Parathyroid adenoma (tissue), 2 donors: ENCODE measurements around the gene NKD1.

Experiments used
- H2AFZ ChIP-seq: fragments of 300-600 bp; sonication (generic); one replicate; pipeline ENCODE4 v1.7.0; 2017; ENCODE audit warnings: antibody characterized with exemption, mild to moderate bottlenecking
- H3K27ac ChIP-seq: fragments of 300-600 bp; sonication (generic); one replicate; pipeline ENCODE4 v1.7.0; 2017
- H3K27me3 ChIP-seq: fragments of 300-600 bp; sonication (generic); one replicate; pipeline ENCODE4 v1.7.0; 2017; ENCODE audit warnings: low read length; ENCODE audit not compliant: control insufficient read depth, insufficient read depth
- H3K36me3 ChIP-seq: fragments of 300-600 bp; sonication (generic); one replicate; pipeline ENCODE4 v1.7.0; 2017; ENCODE audit warnings: low read length; ENCODE audit not compliant: control insufficient read depth, insufficient read depth
- H3K4me1 ChIP-seq: fragments of 300-600 bp; sonication (generic); one replicate; pipeline ENCODE4 v1.7.0; 2017; ENCODE audit warnings: control low read depth
- H3K4me2 ChIP-seq: fragments of 300-600 bp; sonication (generic); one replicate; pipeline ENCODE4 v1.7.0; 2017; ENCODE audit warnings: low read length
- H3K4me3 ChIP-seq: fragments of 300-600 bp; sonication (generic); one replicate; pipeline ENCODE4 v1.7.0; 2017; ENCODE audit warnings: low read depth, low read length
- H3K79me2 ChIP-seq: fragments of 300-600 bp; sonication (generic); one replicate; pipeline ENCODE4 v1.7.0; 2017; ENCODE audit warnings: control low read depth
- H3K9ac ChIP-seq: fragments of 300-600 bp; sonication (generic); one replicate; pipeline ENCODE4 v1.7.0; 2017; ENCODE audit warnings: mild to moderate bottlenecking
- H3K9me3 ChIP-seq: fragments of 300-600 bp; sonication (generic); one replicate; pipeline ENCODE4 v1.7.0; 2017; ENCODE audit warnings: low read length; ENCODE audit not compliant: control insufficient read depth
- CTCF ChIP-seq: fragments of 300-600 bp; sonication (generic); IDR thresholded peaks from one replicate; pipeline ENCODE4 v1.7.0; 2017; ENCODE audit warnings: antibody characterized with exemption, mild to moderate bottlenecking
- donor health status: primary hyperparathyroidism.

The NKD1 gene

GRCh38 chr16:50636753-50637374 lies 88.7 kb downstream of the NKD1 start:
- H3K79me2 ChIP-seq: no peaks in the 10 kb centered on the region
- no peaks in the 10 kb centered on the region for H3K4me1 ChIP-seq
- H3K9ac ChIP-seq: no peak overlapping the region
- no peaks in the 10 kb centered on the region for H3K36me3 ChIP-seq
- H3K27ac ChIP-seq: no peak overlapping the region
- H3K9me3 ChIP-seq: no peaks in the 10 kb centered on the region
- TF ChIP-seq CTCF: no peak
- no peaks in the 10 kb centered on the region for H3K27me3 ChIP-seq
- no peak overlapping the region for H3K4me2 ChIP-seq
- H2AFZ ChIP-seq: no peak overlapping the region
- no peak overlapping the region for H3K4me3 ChIP-seq

- Histone ChIP-seq H3K9me3 (no peaks in the 10 kb centered on the region), H3K9ac (no peak overlapping the region), H3K36me3 (no peaks in the 10 kb centered on the region), H3K27ac (no peak overlapping the region), H3K79me2 (no peaks in the 10 kb centered on the region), H3K4me1 (no peaks in the 10 kb centered on the region), H3K4me3 (no peak overlapping the region), H3K4me2 (no peak overlapping the region), H2AFZ (no peak overlapping the region), H3K27me3 (no peaks in the 10 kb centered on the region)
- no peak for TF ChIP-seq CTCF
Measured at GRCh38 chr16:50637716-50638602, 89.8 kb downstream of the NKD1 start.

DNA sequence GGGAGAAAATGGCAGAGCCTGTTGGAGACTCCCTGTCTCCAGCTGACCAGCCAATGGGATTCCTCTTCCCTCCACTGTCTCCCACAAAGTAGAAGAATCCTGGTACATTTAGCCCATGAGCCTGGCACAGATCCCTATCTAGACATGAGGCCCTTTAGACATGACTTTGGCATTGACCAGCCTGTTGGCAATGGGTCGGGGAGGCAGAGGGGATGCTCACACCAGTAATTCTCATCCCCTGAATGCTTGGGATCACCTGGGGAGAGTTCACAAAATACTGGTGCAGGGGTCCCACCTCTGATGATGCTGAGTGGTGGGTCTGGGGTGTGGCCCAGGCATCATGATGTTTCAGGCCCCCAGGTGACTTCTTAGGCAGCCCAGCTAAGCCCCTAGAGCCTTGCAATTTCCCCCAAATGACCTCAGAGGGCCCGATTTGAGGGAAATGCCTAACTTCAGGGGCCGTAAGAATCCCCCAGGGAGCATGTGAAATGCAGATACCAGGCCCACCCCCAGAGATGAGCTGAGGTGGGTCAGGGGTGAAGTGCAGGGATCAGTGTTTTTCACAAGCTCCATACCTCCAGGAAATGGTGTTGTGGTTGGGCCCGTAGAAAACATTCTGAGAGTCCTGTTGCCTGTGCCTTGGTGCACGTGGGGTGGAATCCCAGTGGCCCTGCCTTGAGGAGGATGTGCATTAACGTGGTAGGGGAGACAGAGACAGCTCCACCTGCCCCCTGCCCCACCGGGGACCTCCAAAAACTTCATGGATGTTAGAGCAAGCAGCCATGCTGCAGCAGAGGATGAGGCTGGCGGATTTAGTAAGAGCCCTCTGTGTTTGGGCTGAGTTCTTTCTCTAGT lies 90.8 kb downstream of the NKD1 start:
- no peak overlapping the region for H3K4me2 ChIP-seq
- H3K4me1 ChIP-seq: no peaks in the 10 kb centered on the region
- no peaks in the 10 kb centered on the region for H3K79me2 ChIP-seq
- H2AFZ ChIP-seq: no peak overlapping the region
- H3K27me3 ChIP-seq: no peaks in the 10 kb centered on the region
- H3K27ac ChIP-seq: no peak overlapping the region
- H3K9me3 ChIP-seq: no peaks in the 10 kb centered on the region
- H3K9ac ChIP-seq: no peak overlapping the region
- H3K36me3 ChIP-seq: no peaks in the 10 kb centered on the region
- TF ChIP-seq CTCF: no peak
- H3K4me3 ChIP-seq: no peak overlapping the region

DNA sequence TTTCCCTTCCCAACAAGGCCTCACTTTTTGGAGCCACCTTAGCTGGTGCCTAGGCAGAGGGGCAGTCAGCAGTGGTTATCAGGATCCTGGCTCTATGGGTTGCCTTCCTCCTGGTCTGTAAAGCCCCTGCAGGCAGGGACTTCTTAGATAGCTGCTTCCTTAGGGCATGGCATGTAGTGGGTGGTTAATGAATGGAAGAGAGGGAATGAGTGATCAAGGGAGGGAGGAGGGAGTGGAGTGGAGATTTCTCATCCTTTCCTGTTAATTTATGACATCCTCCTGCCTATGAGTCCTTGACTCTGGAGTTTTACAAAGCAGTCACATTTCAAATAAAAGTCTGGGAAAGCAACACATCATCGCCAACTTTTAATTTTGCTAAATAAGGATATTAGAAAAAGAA lies 92.2 kb downstream of the NKD1 start:
- Histone ChIP-seq H3K4me3 (no peak overlapping the region), H3K36me3 (no peaks in the 10 kb centered on the region), H2AFZ (no peak overlapping the region), H3K79me2 (no peaks in the 10 kb centered on the region), H3K4me1 (no peaks in the 10 kb centered on the region), H3K9me3 (no peaks in the 10 kb centered on the region), H3K27ac (no peak overlapping the region), H3K4me2 (no peak overlapping the region), H3K9ac (no peak overlapping the region), H3K27me3 (no peaks in the 10 kb centered on the region)
- no peak for TF ChIP-seq CTCF
